ENCODE measurements around the gene LINGO3.

GRCh38 chr19:2342656-2343288 is 34.8 kb upstream of the LINGO3 start:
- TF ChIP-seq CTCF (IDR thresholded peaks at IDR 0.05) (no peak), POLR2A (IDR thresholded peaks at IDR 0.05; ENCODE audit: low read depth) (no peak)
